22Rv1 (cell line): ENCODE results near the gene QRICH2.

Source experiments
- H3K27ac ChIP-seq: fragments of 450-650 bp; 2 replicates; pipeline ENCODE4 v1.5.1; 2017
- CTCF ChIP-seq: fragments of 450-650 bp; IDR thresholded peaks from 2 replicates; pipeline ENCODE4 v1.5.1; 2017; ENCODE audit warnings: mild to moderate bottlenecking
- ZFX ChIP-seq: fragments of 450-650 bp; IDR thresholded peaks from 2 replicates; pipeline ENCODE4 v1.6.1; 2017; ENCODE audit warnings: antibody characterized with exemption, borderline replicate concordance

The QRICH2 gene

GRCh38 chr17:76327696-76328095, 19.6 kb upstream of the QRICH2 start:
- H3K27ac ChIP-seq = no peak overlapping the region
- TF ChIP-seq ZFX (no peak), CTCF (no peak)

- no peak for TF ChIP-seq CTCF
- no peak for TF ChIP-seq ZFX
- no peak overlapping the region for H3K27ac ChIP-seq
Measured at GRCh38 chr17:76326306-76326705, 18.2 kb upstream of the QRICH2 start.

GRCh38 chr17:76318586-76318985, 10.5 kb upstream of the QRICH2 start:
- TF ChIP-seq ZFX (no peak), CTCF (no peak)
- no peak overlapping the region for H3K27ac ChIP-seq

- TF ChIP-seq CTCF (no peak), ZFX (no peak)
- H3K27ac ChIP-seq = no peak overlapping the region
Measured at GRCh38 chr17:76317535-76317934, 9.5 kb upstream of the QRICH2 start.

GRCh38 chr17:76314392-76315227, 6.5 kb upstream of the QRICH2 start:
- H3K27ac ChIP-seq = no peak overlapping the region
- TF ChIP-seq CTCF (no peak), ZFX (no peak)

GRCh38 chr17:76312735-76313134, 4.7 kb upstream of the QRICH2 start:
- no peak overlapping the region for H3K27ac ChIP-seq
- TF ChIP-seq CTCF = no peak
- TF ChIP-seq ZFX = no peak

GRCh38 chr17:76309461-76309860, 1.4 kb upstream of the QRICH2 start:
- no peak overlapping the region for H3K27ac ChIP-seq
- TF ChIP-seq ZFX = no peak
- no peak for TF ChIP-seq CTCF
